Endothelial cell of umbilical vein (primary cell): Measurements from ENCODE around the gene MMP14.

Experiments used
- CTCF ChIP-seq, 2 donors: IDR thresholded peaks; 1 replicate in 1 of 2; 2 replicates in 1 of 2; pipeline ENCODE4 v1.5.1; 2011; ENCODE audit warnings: low read length in 2 of 2, mild to moderate bottlenecking in 2 of 2, moderate library complexity in 2 of 2, control low read depth in 1 of 2, inconsistent platforms in 1 of 2, low read depth in 1 of 2; ENCODE audit not compliant: insufficient read depth in 1 of 2; ENCODE audit errors: extremely low read depth in 1 of 2
- EZH2 ChIP-seq: IDR thresholded peaks from 2 replicates; pipeline ENCODE4 v1.6.1; 2012; ENCODE audit warnings: borderline replicate concordance, low read depth, mild to moderate bottlenecking, moderate library complexity, low read length, inconsistent platforms; ENCODE audit not compliant: severe bottlenecking
- GATA2 ChIP-seq: IDR thresholded peaks from 2 replicates; pipeline ENCODE4 v1.7.0; 2011; ENCODE audit warnings: low read depth, mild to moderate bottlenecking, moderate library complexity, mixed read lengths, low read length; ENCODE audit not compliant: insufficient read length, insufficient read depth
- JUN ChIP-seq: IDR thresholded peaks from 2 replicates; pipeline ENCODE4 v1.6.1; 2011; ENCODE audit warnings: borderline replicate concordance, low read depth; ENCODE audit not compliant: insufficient read length, insufficient read depth
- MAX ChIP-seq: IDR thresholded peaks from 2 replicates; pipeline ENCODE4 v1.6.1; 2011; ENCODE audit not compliant: insufficient read depth, insufficient read length
- MYC ChIP-seq: IDR thresholded peaks from one replicate; pipeline ENCODE4 v1.6.1; 2011; ENCODE audit warnings: mild to moderate bottlenecking, low read depth, low read length
- POLR2A ChIP-seq: IDR thresholded peaks from 2 replicates; pipeline ENCODE4 v1.6.1; 2012; ENCODE audit warnings: low read depth, mild to moderate bottlenecking, control low read depth, low read length
- POLR2AphosphoS5 ChIP-seq: IDR thresholded peaks from 2 replicates; pipeline ENCODE4 v1.6.1; 2012; ENCODE audit warnings: low read depth, mild to moderate bottlenecking, control low read depth, low read length, moderate library complexity; ENCODE audit not compliant: insufficient read depth

GRCh38 chr14:22893706-22894105, 57.3 kb downstream of the MMP14 start:
- no peak for TF ChIP-seq POLR2A
- no peak for TF ChIP-seq CTCF (IDR thresholded peaks at IDR 0.05; ENCODE audit: extremely low read depth in 1 of 2, insufficient read depth in 1 of 2, low read depth in 1 of 2, low read length in 2 of 2)
- TF ChIP-seq EZH2 = no peak
- no peak for TF ChIP-seq JUN
- no peak for TF ChIP-seq GATA2
- no peak for TF ChIP-seq POLR2AphosphoS5
- TF ChIP-seq MYC = no peak
- TF ChIP-seq MAX = no peak
